ENCODE data around the gene RND2. TPM values are rescaled to one million over a fixed set of nuclear protein-coding genes. Genes with fewer than 3 reads are reported as not detected.

The RND2 gene
- total and polyA plus RNA-seq, 2 of the 4 experiments (the other 2 are of a cell fraction), result 1.1 to 1.9 TPM

- no peak overlapping the region for H3K4me2 ChIP-seq (ENCODE audit: low read depth, low read length)
These were observed 6.1 kb upstream of the RND2 start for GRCh38 chr17:43018932-43019331.

More at GRCh38 chr17:43018932-43019331, 6.1 kb upstream of the RND2 start:
- no CpG with 5 or more reads among the region's 4 CpGs for WGBS, 2 experiments (ENCODE audit: extremely low coverage in 2 of 2, insufficient read length in 1 of 2)
- H3K4me1 ChIP-seq (ENCODE audit: control insufficient read depth, insufficient read depth, low read length), result peaks cover 12% of the 10 kb centered on the region
- peaks cover 27% of the 10 kb centered on the region for H3K9me1 ChIP-seq (ENCODE audit: insufficient read depth, low read length)
- H4K8ac ChIP-seq (ENCODE audit: low read depth in 2 of 2, low read length in 2 of 2), result no peak overlapping the region
- in situ Hi-C loops (cut with MboI; ENCODE audit: low sequenced_read_pairs), result no loop called here
- H2BK5ac ChIP-seq (ENCODE audit: low read depth, low read length, poor library complexity, severe bottlenecking), result no peak overlapping the region
- no TSS peak for BruUV-seq (replicated peaks)
- POLR2A ChIA-PET (ENCODE audit: unreplicated experiment), result no interaction called here
- TF ChIP-seq CEBPB (IDR thresholded peaks at IDR 0.05; ENCODE audit: low read depth, low read length), result peak; percentile 71
- TF ChIP-seq MAZ (IDR thresholded peaks at IDR 0.05; ENCODE audit: borderline replicate concordance, low read depth, low read length), result no peak
- peaks cover 32% of the 10 kb centered on the region; the same call in 1 of the 2 replicates for H4K20me1 ChIP-seq (ENCODE audit: insufficient read depth, low read length)
- no peak overlapping the region for H2AK9ac ChIP-seq (replicated peaks; ENCODE audit: low read depth, low read length, poor library complexity)
- H3K27me3 ChIP-seq (ENCODE audit: control insufficient read depth, insufficient read depth, low read length), result no peaks in the 10 kb centered on the region
- peaks cover 45% of the 10 kb centered on the region for H3K36me3 ChIP-seq (ENCODE audit: control insufficient read depth, insufficient read depth, low read length)
- H3K56ac ChIP-seq (ENCODE audit: extremely low read depth, insufficient read depth, low read length), result no peak overlapping the region
- intact Hi-C loops (cut with micrococcal nuclease), result no loop called here
- no peak overlapping the region for H4K5ac ChIP-seq (ENCODE audit: low read depth, low read length)
- H3K23ac ChIP-seq (ENCODE audit: low read depth, low read length), result peak overlapping the region; percentile 45; the same call in 1 of the 2 replicates
- H3K9me3 ChIP-seq (ENCODE audit: control insufficient read depth, insufficient read depth, low read length), result no peaks in the 10 kb centered on the region
- no peak overlapping the region for H3K14ac ChIP-seq (replicated peaks; ENCODE audit: low read depth, low read length)
- DNase-seq (peak; percentile 31), ATAC-seq (ENCODE audit: low read depth) (no peak)
- H3K4ac ChIP-seq (ENCODE audit: low read depth, low read length), result no peak overlapping the region
- no peak overlapping the region for H4K91ac ChIP-seq (ENCODE audit: insufficient read depth, low read depth, low read length)
- no peak overlapping the region for H2BK120ac ChIP-seq (ENCODE audit: low read depth, low read length)
- H2AFZ ChIP-seq (replicated peaks; ENCODE audit: low read length, poor library complexity), result no peak overlapping the region
- H3K27ac ChIP-seq (ENCODE audit: insufficient read depth, low read length), result no peak overlapping the region
- H3K18ac ChIP-seq (ENCODE audit: low read depth, low read length), result no peak overlapping the region
- no peak overlapping the region for H2BK15ac ChIP-seq (ENCODE audit: low read depth, low read length)
- H2AK5ac ChIP-seq (ENCODE audit: low read depth, low read length), result no peak overlapping the region
- no peak overlapping the region for H3K4me3 ChIP-seq (ENCODE audit: insufficient read depth, low read depth, low read length)
- peaks cover 15 to 66% of the 10 kb centered on the region in 2 experiments; a peak in 3 of 4 replicates for H3K79me1 ChIP-seq (ENCODE audit: low read depth in 1 of 2, low read length in 2 of 2)
- no peak overlapping the region for H3K9ac ChIP-seq (ENCODE audit: low read depth, low read length)
- H2BK20ac ChIP-seq (ENCODE audit: low read depth, low read length), result no peak overlapping the region
- CTCF ChIA-PET, result no interaction called here
- dilution Hi-C loops (cut with HindIII; ENCODE audit: low sequenced_read_pairs, unreplicated experiment), result no loop called here

All from IMR-90 (cell line).